GM18499 (cell line): ENCODE measurements around the gene NUP205.
"Not testable (repeated sequence)": the region's sequence is repeated elsewhere in the genome, so short reads cannot be mapped to it uniquely, and the experiment has no call there.

ENCODE experiments used
- ATAC-seq: cut with Tn5 transposase; IDR thresholded peaks from one replicate; pipeline ENCODE4 v1.9.1; 2021; ENCODE audit warnings: moderate number of reproducible peaks; ENCODE audit not compliant: insufficient read depth, unreplicated experiment

The NUP205 gene

GRCh38 chr7:135620447-135620846 lies 62.7 kb downstream of the NUP205 start:
- ATAC-seq: no peak

- no peak for ATAC-seq
These were observed 63.5 kb downstream of the NUP205 start for GRCh38 chr7:135620980-135621850.

GRCh38 chr7:135634191-135634878 lies 76.6 kb downstream of the NUP205 start:
- ATAC-seq: no peak

- not testable (repeated sequence) for ATAC-seq
These were observed 82.0 kb downstream of the NUP205 start for GRCh38 chr7:135639690-135640089.

- ATAC-seq: no peak
These were observed 86.4 kb downstream of the NUP205 start for GRCh38 chr7:135644154-135644553.

- no peak for ATAC-seq
These were observed 87.0 kb downstream of the NUP205 start for GRCh38 chr7:135644729-135645128.

GRCh38 chr7:135645296-135645904 lies 87.7 kb downstream of the NUP205 start:
- ATAC-seq: no peak

GRCh38 chr7:135647755-135648154 lies 90.0 kb downstream of the NUP205 start:
- ATAC-seq: no peak

GRCh38 chr7:135648235-135648634 lies 90.5 kb downstream of the NUP205 start:
- ATAC-seq: no peak

GRCh38 chr7:135650831-135651573 lies 93.3 kb downstream of the NUP205 start:
- no peak for ATAC-seq

GRCh38 chr7:135653340-135654080 lies 95.8 kb downstream of the NUP205 start:
- ATAC-seq: no peak

- no peak for ATAC-seq
These were observed 100.8 kb downstream of the NUP205 start for GRCh38 chr7:135658564-135658963.

GRCh38 chr7:135659159-135659846 lies 101.6 kb downstream of the NUP205 start:
- no peak for ATAC-seq

- ATAC-seq: no peak
These were observed 103.8 kb downstream of the NUP205 start for GRCh38 chr7:135661311-135662122.

- peak; percentile 15 for ATAC-seq
These were observed 104.3 kb downstream of the NUP205 start for GRCh38 chr7:135662123-135662372.

- peak; percentile 63 for ATAC-seq
These were observed 104.8 kb downstream of the NUP205 start, which contains the start of gene STMP1 for GRCh38 chr7:135662373-135663114. STMP1 (plus strand) TSS chr7:135662514.

GRCh38 chr7:135664046-135664589 lies 106.4 kb downstream of the NUP205 start:
- no peak for ATAC-seq

- ATAC-seq: no peak
These were observed 107.3 kb downstream of the NUP205 start for GRCh38 chr7:135665042-135665441.
